GM10266 (cell line): ENCODE measurements around the gene TDP2.
A peak's percentile ranks its signal among the peaks of the same experiment; 100 is the strongest.

ENCODE experiments used
- DNase-seq: peaks from one replicate; pipeline ENCODE4 v3.0.0; 2012; ENCODE audit errors: extremely low spot score
- CTCF ChIP-seq: IDR thresholded peaks from 2 replicates; pipeline ENCODE4 v1.5.1; 2012; ENCODE audit warnings: mild to moderate bottlenecking, low read depth; ENCODE audit not compliant: control insufficient read depth, insufficient read depth; ENCODE audit errors: missing control alignments

The TDP2 gene

GRCh38 chr6:24607310-24608105 is 59.2 kb downstream of the TDP2 start:
- no peak for TF ChIP-seq CTCF
- no peak for DNase-seq

DNA sequence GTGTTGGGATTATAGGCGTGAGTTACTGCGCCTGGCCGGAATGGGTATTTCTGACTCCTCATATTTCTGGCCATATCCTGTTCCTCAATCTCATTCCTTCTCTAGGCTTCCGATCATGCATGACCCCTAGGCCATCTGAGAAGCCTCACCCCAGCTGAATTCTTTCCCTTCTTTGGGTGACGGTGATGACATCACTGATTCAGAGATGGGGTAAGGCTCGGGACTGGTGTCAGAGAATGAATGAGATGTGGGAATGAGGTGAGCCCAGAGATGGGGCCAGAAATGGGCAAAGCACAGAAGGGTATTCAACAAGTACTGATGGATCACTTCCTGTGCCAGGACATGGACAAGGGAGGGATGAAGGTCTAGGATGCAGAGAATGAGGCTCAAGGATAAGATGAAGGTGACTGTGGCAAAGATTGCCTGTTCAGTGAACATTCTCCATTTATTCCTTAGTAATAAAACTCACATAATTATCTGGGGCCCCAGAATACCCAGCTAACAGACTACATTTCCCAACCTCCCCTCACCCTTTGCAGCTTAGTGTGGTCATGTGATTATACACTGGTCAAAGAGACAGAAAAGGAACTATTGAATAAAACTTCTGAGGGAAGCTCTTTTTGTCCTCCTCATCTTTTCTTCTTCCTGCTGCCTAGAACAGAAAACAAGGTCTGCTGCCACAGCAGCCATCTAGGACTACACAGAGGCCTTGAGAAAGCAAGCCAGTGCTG is 60.3 kb downstream of the TDP2 start:
- no peak for DNase-seq
- TF ChIP-seq CTCF: no peak

GRCh38 chr6:24603241-24603640 is 63.5 kb downstream of the TDP2 start:
- DNase-seq: no peak

GRCh38 chr6:24600903-24601302 is 65.8 kb downstream of the TDP2 start:
- DNase-seq: no peak
- TF ChIP-seq CTCF: peak; percentile 20

More at GRCh38 chr6:24603241-24603640, 63.5 kb downstream of the TDP2 start:
- TF ChIP-seq CTCF: no peak
